Sciatic nerve (tissue), 2 donors: ENCODE data around the gene ACTR3C. TPM values are rescaled to one million over a fixed set of nuclear protein-coding genes. Genes with fewer than 3 reads are reported as not detected.

Experiments
- ATAC-seq: fragments of 200-7000 bp; cut with Tn5 transposase; one replicate; pipeline ENCODE4 v1.9.1; 2020; ENCODE audit warnings: mild to moderate bottlenecking, moderate library complexity
- DNase-seq: peaks from one replicate; pipeline ENCODE4 v3.0.0-alpha.2; 2020; ENCODE audit warnings: low spot score
- intact Hi-C: fragments of 100-400 bp; cut with DNase I; formaldehyde crosslinking; loops from one replicate; pipeline ENCODE4 v1.14.2; 2022
- total RNA-seq: library from RNA; stranded (reverse); fragmentation: NEBNext Ultra II Directional; extraction: Animal tissue kit (Norgen Biotek cat#: 25700); gene quantifications from one replicate; pipeline ENCODE4 v1.2.1, GENCODE V29; 2021
- donor health status: DM: no; HTN: no; CAD: no.
- donor health status: DM: no; HTN: no; CAD: no.

The ACTR3C gene
- total RNA-seq, result 3.3 TPM

DNA sequence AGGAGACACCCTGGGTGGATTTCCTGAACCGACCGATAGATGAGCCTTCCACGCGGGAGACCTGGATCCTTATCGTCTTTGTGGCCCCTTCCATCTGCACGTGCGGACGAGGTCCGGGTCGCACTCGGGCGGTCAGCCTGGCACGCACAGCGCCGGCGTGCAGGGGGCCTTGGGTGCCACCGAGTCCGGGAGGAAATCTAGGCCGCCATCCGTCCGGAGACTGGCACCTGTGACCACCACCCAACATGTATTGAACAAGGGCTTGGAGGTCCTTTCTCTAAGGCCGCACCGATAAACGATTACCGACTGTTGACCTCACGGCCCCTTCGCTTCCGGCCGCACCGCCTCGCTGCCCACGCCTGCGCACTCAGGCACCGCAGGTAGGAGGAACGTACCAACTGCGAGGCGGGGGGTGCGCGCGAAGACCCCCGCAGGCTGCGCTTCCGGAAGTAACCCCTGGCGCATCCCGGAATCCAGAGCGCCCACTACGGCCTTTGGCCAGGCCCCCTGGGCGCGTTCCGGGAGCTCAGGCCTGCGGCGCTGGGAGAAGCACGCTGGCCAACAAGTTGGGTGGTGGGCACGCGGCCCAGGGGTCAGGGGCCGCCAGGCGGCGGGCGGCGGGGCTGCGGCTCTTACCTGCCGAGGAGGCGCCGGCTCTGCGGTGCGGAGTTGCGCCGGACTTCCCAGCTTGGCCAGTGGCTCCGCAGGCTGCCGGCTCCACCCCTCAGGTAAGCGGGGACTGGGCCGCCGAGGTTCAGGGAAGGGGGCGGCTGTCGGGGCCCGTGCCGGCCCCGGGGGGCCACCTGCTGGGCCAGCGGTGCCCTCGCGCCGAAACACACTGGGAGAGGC, at the start of gene ACTR3C, which contains the start of gene LRRC61:
Gene ACTR3C, minus strand, starts transcription at position 713 of the 849 bp plus-strand sequence. CDS start 28,249 bp downstream, outside the sequence.
Gene LRRC61, plus strand, starts transcription at position 523 of the 849 bp plus-strand sequence. CDS start 13,507 bp downstream, outside the sequence.
- intact Hi-C loops, result no loop called here
- DNase-seq (no peak), ATAC-seq (peak; percentile 58)

DNA sequence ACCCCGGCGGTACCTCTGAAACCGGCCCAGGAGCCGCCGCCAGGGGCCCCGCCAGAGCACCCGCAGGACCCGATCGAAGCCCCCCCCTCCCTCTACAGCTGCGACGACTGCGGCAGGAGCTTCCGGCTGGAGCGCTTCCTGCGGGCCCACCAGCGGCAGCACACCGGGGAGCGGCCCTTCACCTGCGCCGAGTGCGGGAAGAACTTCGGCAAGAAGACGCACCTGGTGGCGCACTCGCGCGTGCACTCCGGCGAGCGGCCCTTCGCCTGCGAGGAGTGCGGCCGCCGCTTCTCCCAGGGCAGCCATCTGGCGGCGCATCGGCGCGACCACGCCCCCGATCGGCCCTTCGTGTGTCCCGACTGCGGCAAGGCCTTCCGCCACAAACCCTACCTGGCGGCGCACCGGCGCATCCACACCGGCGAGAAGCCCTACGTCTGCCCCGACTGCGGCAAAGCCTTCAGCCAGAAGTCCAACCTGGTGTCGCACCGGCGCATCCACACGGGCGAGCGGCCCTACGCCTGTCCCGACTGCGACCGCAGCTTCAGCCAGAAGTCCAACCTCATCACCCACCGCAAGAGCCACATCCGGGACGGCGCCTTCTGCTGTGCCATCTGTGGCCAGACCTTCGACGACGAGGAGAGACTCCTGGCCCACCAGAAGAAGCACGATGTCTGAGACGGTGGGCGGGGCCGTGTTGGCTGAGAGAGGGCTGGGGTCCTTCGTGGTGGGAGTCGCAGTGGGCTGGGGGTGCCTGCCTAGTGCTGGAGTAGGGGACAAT, 49.1 kb upstream of the ACTR3C start:
- no peak for DNase-seq
- no peak for ATAC-seq
- intact Hi-C loops, result no loop called here

DNA sequence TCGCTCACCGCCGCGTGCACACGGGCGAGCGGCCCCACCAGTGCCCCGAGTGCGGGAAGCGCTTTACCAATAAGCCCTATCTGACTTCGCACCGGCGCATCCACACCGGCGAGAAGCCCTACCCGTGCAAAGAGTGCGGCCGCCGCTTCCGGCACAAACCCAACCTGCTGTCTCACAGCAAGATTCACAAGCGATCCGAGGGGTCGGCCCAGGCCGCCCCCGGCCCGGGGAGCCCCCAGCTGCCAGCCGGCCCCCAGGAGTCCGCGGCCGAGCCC, 48.6 kb upstream of the ACTR3C start:
- intact Hi-C loops, result no loop called here
- ATAC-seq (no peak), DNase-seq (no peak)

DNA sequence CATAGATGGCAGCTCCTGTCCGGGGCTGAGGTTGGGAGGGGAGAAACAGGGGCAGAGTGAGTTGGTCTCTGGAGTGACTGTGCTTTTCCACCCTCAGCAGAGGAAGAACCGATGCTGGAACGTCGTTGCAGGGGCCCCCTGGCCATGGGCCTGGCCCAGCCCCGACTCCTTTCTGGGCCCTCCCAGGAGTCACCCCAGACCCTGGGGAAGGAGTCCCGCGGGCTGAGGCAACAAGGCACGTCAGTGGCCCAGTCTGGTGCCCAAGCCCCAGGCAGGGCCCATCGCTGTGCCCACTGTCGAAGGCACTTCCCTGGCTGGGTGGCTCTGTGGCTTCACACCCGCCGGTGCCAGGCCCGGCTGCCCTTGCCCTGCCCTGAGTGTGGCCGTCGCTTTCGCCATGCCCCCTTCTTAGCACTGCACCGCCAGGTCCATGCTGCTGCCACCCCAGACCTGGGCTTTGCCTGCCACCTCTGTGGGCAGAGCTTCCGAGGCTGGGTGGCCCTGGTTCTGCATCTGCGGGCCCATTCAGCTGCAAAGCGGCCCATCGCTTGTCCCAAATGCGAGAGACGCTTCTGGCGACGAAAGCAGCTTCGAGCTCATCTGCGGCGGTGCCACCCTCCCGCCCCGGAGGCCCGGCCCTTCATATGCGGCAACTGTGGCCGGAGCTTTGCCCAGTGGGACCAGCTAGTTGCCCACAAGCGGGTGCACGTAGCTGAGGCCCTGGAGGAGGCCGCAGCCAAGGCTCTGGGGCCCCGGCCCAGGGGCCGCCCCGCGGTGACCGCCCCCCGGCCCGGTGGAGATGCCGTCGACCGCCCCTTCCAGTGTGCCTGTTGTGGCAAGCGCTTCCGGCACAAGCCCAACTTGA, 48.0 kb upstream of the ACTR3C start:
- DNase-seq, result no peak
- ATAC-seq, result no peak
- intact Hi-C loops, result no loop called here

DNA sequence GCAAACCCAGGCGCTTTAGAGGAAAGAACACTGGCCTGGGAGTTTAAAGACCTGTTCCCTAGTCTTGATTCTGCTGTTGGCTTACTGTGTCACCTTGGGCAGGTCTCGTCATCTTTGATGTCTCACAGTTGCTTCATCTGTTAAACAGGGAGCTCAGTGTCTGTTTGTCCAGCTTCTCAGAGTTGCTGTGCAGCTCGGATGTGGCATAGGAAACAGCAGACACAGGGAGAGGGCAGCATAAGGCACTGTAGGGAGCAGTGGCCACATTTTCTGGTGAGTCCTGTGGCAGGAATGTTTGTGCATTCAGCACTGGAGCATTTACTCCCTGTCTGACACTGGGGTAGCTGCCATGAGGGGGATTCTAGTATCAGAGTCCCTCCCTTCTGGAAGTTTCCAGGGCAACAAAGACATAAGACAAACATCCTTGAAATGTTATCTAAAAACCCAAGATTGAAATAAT, 47.3 kb upstream of the ACTR3C start:
- intact Hi-C loops, result no loop called here
- ATAC-seq, result no peak
- DNase-seq, result no peak

DNA sequence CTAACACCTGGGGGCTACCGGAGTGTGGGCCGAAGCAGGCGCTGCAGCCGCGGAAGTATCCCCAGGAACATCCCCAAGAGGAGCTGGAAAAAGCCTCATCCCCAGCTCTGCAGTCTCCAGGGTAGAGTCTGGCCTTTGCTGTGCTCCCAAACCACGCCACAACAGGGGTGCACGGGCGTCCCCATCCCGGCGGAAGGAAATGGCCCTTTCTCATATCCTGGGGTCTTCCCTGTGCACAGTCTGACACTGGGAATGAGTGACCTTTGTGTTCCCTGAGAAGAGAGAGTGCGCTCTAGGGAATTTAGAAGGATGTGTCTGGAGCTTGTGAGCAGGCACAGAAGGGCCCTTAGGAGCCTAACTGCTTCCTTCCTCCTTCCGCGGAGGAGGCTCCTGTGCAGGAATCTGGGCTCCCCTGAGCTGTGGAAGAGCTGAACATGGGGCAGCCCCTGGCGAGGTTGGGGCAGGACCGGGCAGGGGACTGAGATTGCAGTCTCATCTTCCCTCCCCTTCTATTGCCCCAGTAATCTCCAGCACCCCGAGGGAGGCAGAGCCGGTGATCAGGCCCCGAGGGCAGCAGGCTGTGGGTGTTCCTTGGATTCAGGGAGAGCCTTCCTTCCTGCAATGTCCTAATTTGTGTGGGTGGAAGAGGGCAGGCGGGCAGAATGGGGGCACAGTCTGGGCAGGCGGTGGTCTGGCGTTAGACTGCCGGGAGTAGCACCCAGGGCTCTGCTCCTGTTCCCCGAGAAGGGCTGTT, 46.6 kb upstream of the ACTR3C start:
- ATAC-seq (no peak), DNase-seq (no peak)
- intact Hi-C loops, result no loop called here

DNA sequence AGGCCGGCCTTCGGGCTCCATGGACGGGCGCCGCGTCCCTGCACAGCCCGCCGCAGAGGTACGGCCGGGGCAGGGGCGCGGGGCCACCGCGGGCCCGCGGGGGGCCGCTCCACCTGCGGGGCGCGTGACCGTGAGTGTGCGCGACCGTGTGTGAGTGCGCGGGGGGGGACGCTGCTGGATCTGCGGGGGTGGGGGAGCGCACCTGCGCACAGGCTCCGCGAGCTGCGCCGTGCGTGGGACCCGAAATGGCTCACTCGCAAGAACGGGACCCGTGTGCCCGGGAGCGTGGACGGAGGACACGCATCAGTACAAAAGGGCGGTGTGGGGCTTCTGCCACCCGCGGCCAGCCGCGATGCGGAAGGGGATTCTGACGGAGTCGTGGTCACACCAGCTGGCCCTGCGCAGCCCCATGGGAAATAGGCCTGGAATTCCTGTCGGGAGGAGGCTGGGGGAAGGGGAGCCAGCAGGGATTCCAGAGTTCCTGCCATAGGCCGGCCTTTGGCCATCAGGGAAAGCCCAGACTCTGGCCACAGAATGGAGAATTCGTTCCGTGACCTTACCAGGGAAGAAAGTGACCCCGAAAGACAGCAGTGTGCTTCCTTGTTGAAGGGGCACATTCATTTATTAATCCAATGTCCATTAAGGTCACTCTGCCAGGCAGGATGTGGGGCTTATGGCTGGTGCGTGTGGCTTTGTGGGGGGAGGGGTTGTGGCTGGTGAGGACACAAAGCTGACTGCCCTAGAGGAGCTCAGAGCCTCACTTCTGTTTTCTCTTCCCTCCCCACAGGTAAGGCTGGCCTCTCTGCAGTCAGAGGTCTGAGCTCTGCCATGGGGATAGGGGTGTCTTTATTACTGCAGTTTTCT, 45.8 kb upstream of the ACTR3C start:
- intact Hi-C loops, result no loop called here
- ATAC-seq (peak; percentile 53), DNase-seq (peak; percentile 78)

DNA sequence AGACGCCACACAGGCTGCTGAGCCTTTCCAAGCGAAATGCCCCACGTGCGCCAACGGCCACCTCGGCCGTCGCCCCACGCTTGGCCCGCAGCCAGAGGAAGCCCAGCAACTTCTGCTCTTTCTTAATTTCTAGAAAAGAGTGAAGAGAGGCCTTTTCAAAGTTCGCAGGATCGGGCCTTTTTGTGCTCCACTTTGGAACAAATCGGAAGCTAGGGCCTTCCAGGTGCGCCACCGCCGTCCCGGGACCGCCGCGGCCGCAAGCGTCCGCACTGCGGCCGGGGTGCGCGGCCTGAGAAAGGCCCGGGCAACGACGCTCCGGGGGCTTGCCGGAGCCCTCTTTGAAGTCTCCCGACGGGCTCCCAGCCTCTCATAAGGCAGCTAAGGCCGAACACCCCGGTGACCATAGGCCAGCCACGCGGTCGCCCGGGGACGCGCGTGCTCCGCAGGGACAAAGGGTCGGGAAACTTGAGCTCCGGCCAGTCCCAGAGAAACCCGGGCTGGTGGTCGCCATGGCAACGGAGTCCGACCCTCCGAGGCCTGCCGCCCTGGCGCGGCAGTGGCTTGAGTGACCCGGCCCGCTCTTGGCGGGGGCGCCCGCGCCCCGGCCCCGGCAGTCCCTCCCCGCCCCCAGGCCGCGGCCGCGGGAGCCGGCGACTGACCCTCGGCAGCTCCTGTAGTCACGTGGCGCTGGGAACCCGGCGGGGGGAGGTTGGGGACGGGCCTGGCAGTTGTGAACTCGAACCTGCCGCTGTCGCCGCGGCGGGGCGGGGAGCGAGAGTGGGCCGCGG, 44.9 kb upstream of the ACTR3C start, which contains the start of gene REPIN1:
Gene REPIN1, plus strand, starts transcription at position 727 of the 788 bp plus-strand sequence. CDS start 890 bp downstream, outside the sequence.
- peak; percentile 96 for DNase-seq
- intact Hi-C loops, result no loop called here
- peak; percentile 90 for ATAC-seq

DNA sequence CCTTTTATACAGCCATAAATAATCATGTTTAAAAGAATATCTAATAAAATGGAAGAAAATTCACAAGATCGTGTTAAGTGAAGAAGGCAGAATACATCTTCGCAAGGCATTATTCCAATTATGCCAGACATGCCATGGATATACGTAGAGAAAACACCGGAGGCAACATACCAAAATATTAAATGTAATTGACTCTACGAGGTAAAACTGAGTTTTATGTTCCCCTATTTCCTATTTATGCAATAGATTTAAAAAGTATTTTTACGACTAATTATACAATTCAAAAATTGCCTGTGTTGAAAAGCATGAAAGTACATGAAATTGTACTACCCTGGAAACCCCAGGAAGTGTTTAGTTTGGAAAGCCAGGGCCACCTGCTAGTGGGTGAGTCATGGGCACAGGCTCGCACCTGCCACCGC, 44.3 kb upstream of the ACTR3C start:
- intact Hi-C loops, result no loop called here

DNA sequence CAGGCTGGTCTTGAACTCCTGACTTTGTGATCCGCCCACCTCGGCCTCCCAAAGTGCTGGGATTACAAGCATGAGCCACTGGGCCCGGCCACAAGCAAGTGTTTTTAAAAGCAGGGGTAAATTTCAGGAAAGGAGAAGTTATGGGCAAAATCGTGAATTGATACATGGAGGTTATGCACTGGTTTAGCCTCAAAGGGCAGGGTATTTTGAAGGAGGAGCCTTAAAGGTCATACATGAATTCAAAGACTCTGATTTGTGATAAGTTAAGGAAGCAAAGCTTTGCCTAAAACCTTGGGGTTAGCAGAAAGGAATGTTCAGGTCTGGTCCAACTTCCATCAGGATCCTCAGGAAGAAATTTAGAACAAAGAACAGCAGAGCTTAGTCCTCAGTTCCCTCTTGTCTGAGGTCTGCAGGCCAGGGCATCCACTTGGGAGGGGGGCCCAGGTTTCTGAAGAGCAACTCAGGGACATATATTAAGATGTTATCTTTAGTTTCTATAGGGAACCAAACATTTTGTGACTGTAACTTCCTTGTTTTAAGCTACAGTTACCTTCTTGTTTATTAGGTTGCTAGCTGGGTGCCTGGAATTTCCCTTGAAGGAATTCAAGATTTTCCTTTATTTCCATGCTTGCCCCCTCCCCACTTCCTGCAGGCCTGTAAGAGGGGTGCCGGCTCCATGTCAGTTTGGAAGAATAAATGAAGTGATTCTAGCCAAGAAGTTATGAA, 42.5 kb upstream of the ACTR3C start:
- DNase-seq, result peak; percentile 14
- intact Hi-C loops, result no loop called here
- no peak for ATAC-seq

More for the DNA sequence above, 44.3 kb upstream of the ACTR3C start:
- ATAC-seq, result no peak
- DNase-seq, result no peak

DNA sequence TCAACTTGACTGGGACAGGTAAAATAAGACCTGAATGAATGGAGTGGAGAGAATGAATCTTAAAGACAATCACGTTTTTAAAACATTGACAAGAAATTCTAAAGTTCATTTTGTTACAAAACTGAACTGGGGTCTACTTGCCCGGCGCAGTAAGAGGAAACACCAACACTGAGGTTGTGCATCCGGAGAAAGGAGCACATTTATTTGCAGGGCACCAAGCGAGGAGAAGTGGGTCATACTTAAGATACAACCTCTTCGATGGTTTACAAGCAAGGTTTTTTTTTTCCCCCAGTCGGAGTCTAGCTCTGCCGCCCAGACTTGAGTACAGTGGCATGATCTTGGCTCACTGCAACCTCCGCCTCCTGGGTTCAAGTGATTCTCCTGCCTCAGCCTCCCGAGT, 41.8 kb upstream of the ACTR3C start:
- DNase-seq, result peak; percentile 12
- intact Hi-C loops, result no loop called here
- ATAC-seq, result no peak

DNA sequence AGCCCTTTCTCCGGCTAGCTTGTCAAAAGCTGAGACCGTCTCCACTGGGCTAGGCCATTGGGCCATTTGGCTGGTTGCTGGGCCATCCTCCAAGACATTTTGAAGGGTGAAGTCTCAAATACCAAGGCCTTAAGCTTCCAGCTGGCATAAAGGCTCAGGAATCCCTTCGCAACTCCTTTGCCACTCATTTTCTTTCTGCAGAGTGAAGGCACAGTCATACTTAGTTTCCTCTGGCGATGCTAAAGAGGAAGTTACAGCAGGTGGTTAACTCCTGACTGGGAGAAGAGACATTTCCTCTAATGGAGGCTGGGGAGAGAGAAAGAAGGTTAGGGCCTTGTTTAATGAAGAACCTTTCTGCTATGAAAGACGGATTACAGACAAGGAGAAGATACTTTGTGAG, 40.5 kb upstream of the ACTR3C start:
- ATAC-seq (no peak), DNase-seq (no peak)
- intact Hi-C loops, result no loop called here

DNA sequence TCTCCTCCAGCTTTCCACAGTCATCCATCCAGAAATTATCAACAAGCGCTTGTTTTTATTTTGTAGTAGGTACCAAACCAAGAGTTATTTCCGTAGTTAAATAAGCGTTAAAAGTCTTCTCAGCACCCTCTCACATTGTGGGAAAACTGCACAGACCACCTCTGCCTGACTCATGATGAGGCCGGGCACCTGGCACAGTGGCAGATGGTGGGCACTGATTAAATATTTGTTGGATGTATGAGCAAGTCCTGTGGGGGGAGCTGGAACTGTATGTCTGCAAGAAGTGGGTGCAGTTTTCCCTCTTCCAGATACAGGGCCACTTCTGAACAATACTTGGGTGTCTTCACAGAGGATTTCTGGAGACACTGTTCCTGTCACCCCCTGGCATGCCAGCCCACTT, 40.0 kb upstream of the ACTR3C start:
- ATAC-seq (no peak), DNase-seq (no peak)
- intact Hi-C loops, result no loop called here

DNA sequence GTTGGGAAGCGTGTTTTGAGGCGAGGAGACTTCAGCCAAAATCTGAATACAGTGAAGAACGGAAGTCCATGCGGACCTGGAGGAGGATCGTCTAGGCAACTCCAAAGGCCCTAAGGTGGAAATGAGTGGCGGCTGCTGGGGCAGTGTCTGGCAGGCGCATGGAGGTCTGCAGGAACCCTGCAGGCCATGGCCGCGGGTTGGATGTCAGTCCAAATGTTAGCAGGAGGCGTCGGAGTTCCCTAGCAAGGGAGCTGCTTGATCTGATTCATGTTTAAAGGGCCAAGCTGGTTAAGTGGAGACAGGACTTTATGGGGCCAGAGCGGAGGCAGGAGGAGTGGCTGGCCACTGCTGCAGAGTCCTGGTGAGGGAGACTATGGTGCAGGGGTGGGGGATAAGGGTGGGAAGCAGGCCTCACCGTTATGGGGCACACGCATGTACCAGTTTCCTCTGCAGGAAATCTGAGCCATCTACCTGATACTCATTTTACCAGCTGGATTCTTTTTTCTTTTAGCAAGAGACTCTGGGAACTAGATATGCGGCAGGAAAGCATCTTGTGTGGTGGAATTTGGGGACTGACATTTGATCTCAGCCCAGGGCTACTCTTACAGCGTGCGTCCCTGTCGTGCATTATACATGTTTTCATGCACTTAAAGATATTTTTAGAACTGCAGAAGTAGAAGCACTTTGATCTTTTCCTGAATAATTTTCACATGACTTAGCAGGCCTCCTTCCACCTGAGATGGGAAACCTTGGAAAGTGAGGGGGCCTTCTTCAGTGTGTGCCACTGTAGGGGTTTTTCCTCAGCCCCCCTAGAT, 38.7 kb upstream of the ACTR3C start:
- intact Hi-C loops, result no loop called here
- peak; percentile 45 for DNase-seq
- no peak for ATAC-seq

DNA sequence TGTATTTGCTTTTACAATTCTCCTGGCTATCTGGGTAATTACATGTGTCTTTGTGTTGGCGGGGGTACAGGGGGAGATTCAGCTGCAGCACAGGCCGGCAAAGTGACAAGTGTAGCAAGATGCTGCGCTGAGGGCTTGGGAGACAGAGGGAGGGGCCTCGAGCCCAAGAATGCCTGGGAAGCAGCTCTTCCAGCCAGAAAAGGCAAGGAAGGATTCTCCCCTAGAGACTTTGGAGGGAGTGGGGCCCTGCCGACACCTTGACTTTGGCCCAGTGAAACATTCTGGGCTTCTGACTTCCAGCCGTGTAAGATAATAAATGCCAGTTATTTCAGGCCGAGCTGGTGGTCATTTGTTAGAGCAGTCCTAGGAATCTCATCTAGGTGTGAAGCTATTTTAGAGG, 38.1 kb upstream of the ACTR3C start:
- no peak for ATAC-seq
- intact Hi-C loops, result no loop called here
- DNase-seq, result peak; percentile 41
